CD14-positive monocyte (primary cell): ENCODE results near the gene CYP3A4. TPM values are rescaled to one million over a fixed set of nuclear protein-coding genes. Genes with fewer than 3 reads are reported as not detected.

ENCODE experiments used
- DNase-seq, 3 donors: peaks; one replicate each; pipeline ENCODE4 v3.0.0-alpha.2; 2011 to 2022
- H2AFZ ChIP-seq: 2 replicates; pipeline ENCODE4 v1.6.0; 2012; ENCODE audit warnings: mild to moderate bottlenecking, low read depth, low read length, inconsistent platforms; ENCODE audit not compliant: insufficient read depth, poor library complexity, severe bottlenecking
- H3K27ac ChIP-seq, 2 donors: 1 replicate in 1 of 2; 2 replicates in 1 of 2; pipeline ENCODE4 v1.5.1; 2012 to 2013; ENCODE audit warnings: low read length in 2 of 2, control low read depth in 1 of 2, inconsistent platforms in 1 of 2, low read depth in 1 of 2, mild to moderate bottlenecking in 1 of 2
- H3K27me3 ChIP-seq, 2 donors: one replicate each; pipeline versions ENCODE4 v1.6.0 to v1.6.1; 2011 to 2013; ENCODE audit warnings: low read length in 2 of 2; ENCODE audit not compliant: control insufficient read depth in 2 of 2, insufficient read depth in 2 of 2
- H3K36me3 ChIP-seq, 2 donors: replicated peaks in 1 of 2; 1 replicate in 1 of 2; 2 replicates in 1 of 2; pipeline versions ENCODE4 v1.5.1 to v1.6.1; 2012 to 2013; ENCODE audit warnings: low read length in 2 of 2, control low read depth in 1 of 2, inconsistent platforms in 1 of 2, mild to moderate bottlenecking in 1 of 2; ENCODE audit not compliant: insufficient read depth in 2 of 2, control insufficient read depth in 1 of 2
- H3K4me1 ChIP-seq, 2 donors: 1 replicate in 1 of 2; 2 replicates in 1 of 2; pipeline versions ENCODE4 v1.5.1 to v1.6.1; 2012 to 2013; ENCODE audit warnings: low read length in 2 of 2, control low read depth in 1 of 2, inconsistent platforms in 1 of 2, mild to moderate bottlenecking in 1 of 2, moderate library complexity in 1 of 2; ENCODE audit not compliant: insufficient read depth in 2 of 2, control insufficient read depth in 1 of 2
- H3K4me2 ChIP-seq: replicated peaks from 2 replicates; pipeline ENCODE3; 2012; ENCODE audit warnings: low read length, moderate library complexity, mild to moderate bottlenecking; ENCODE audit not compliant: poor library complexity, severe bottlenecking; ENCODE audit errors: extremely low read depth
- H3K4me3 ChIP-seq, 3 experiments: fragments of 200-600 bp in 1 of 3; sonication (generic) in 1 of 3; replicated peaks in 1 of 3; 1 replicate in 2 of 3; 2 replicates in 1 of 3; pipeline ENCODE4 v1.5.1; 2011 to 2013; ENCODE audit warnings: low read length in 3 of 3, mild to moderate bottlenecking in 3 of 3, control low read depth in 2 of 3, low read depth in 2 of 3, inconsistent platforms in 1 of 3, moderate library complexity in 1 of 3
- H3K79me2 ChIP-seq: 2 replicates; pipeline ENCODE4 v1.6.0; 2012; ENCODE audit warnings: mild to moderate bottlenecking, control low read depth, inconsistent platforms, low read length, moderate library complexity; ENCODE audit not compliant: insufficient read depth
- H3K9ac ChIP-seq: 2 replicates; pipeline ENCODE4 v1.6.0; 2017; ENCODE audit warnings: low read length, mild to moderate bottlenecking; ENCODE audit not compliant: insufficient read depth, poor library complexity, severe bottlenecking
- H3K9me3 ChIP-seq, 2 donors: replicated peaks in 1 of 2; 1 replicate in 1 of 2; 2 replicates in 1 of 2; pipeline versions ENCODE4 v1.5.1 to v1.6.1; 2012 to 2013; ENCODE audit warnings: low read length in 2 of 2, control low read depth in 1 of 2; ENCODE audit not compliant: control insufficient read depth in 1 of 2, insufficient read depth in 1 of 2
- H4K20me1 ChIP-seq: 2 replicates; pipeline ENCODE4 v1.6.0; 2012; ENCODE audit warnings: mild to moderate bottlenecking, low read length, control low read depth, moderate library complexity; ENCODE audit not compliant: insufficient read depth
- H3K27ac Mint-ChIP-seq, 7 donors: one replicate each; pipeline ENCODE4 v1.8.0; 2020; ENCODE audit warnings: mild to moderate bottlenecking in 7 of 7, mixed read lengths in 7 of 7, moderate library complexity in 6 of 7, inconsistent platforms in 2 of 7
- H3K27me3 Mint-ChIP-seq, 3 donors: one replicate each; pipeline ENCODE4 v1.8.0; 2021 to 2022; ENCODE audit warnings: low read depth in 3 of 3, mild to moderate bottlenecking in 3 of 3, mixed read lengths in 3 of 3, moderate library complexity in 3 of 3, inconsistent platforms in 1 of 3
- H3K36me3 Mint-ChIP-seq, 2 donors: one replicate each; pipeline ENCODE4 v1.8.0; 2020; ENCODE audit warnings: mixed read lengths in 2 of 2, inconsistent platforms in 1 of 2, mild to moderate bottlenecking in 1 of 2
- H3K4me1 Mint-ChIP-seq: one replicate; pipeline ENCODE4 v1.8.0; 2020; ENCODE audit warnings: mild to moderate bottlenecking, mixed read lengths
- H3K4me3 Mint-ChIP-seq, 2 donors: one replicate each; pipeline ENCODE4 v1.8.0; 2020; ENCODE audit warnings: mild to moderate bottlenecking in 2 of 2, mixed read lengths in 2 of 2, moderate library complexity in 1 of 2
- H3K9me3 Mint-ChIP-seq, 7 donors: one replicate each; pipeline ENCODE4 v1.8.0; 2020 to 2022; ENCODE audit warnings: mixed read lengths in 7 of 7, mild to moderate bottlenecking in 6 of 7, moderate library complexity in 6 of 7, inconsistent platforms in 2 of 7
- CTCF ChIP-seq: fragments of 200-600 bp; IDR thresholded peaks from one replicate; pipeline ENCODE4 v1.8.0; 2022; ENCODE audit warnings: antibody characterized with exemption, mild to moderate bottlenecking
- WGBS: methylation state at CpG from one replicate; pipeline ENCODE4 v1.1.5; 2013; ENCODE audit warnings: missing lambda C conversion rate; ENCODE audit not compliant: insufficient coverage; 5-methylcytosine and 5-hydroxymethylcytosine counted together
- intact Hi-C, 2 donors: fragments of 100-400 bp; cut with micrococcal nuclease; formaldehyde crosslinking; loops; one replicate each; pipeline versions ENCODE4 v1.15.0 to v1.15.1; 2023
- polyA plus RNA-seq, 3 donors: library from polyadenylated mRNA; depleted of rRNA in 1 of 3; unstranded in 2 of 3; stranded (reverse) in 1 of 3; fragments of 300-500 nt in 2 of 3; fragments of >200 nt in 1 of 3; fragmentation: Illumina TruSeq in 2 of 3; gene quantifications; 1 replicate in 2 of 3; 2 replicates in 1 of 3; pipeline ENCODE4 v1.2.3, GENCODE V29; 2012 to 2021

Gene CYP3A4
- polyA plus RNA-seq, 3 donors, result not detected

- WGBS, result 60% methylated on average over 1 of the region's 3 CpGs
- no peak overlapping the region for H3K9ac ChIP-seq
- no peak overlapping the region for H2AFZ ChIP-seq
- Mint-ChIP-seq H3K9me3 (peaks cover 0 to 3% (median 0%) of the 10 kb centered on the region in 7 donors), H3K4me1 (peaks cover 2% of the 10 kb centered on the region), H3K27me3 (peaks cover 0 to 3% (median 0%) of the 10 kb centered on the region in 3 donors), H3K27ac (no peak overlapping the region), H3K36me3 (no peaks in the 10 kb centered on the region), H3K4me3 (no peak overlapping the region)
- no peak overlapping the region for H3K27ac ChIP-seq
- H3K27me3 ChIP-seq, result no peaks in the 10 kb centered on the region
- no peak overlapping the region for H3K4me2 ChIP-seq
- TF ChIP-seq CTCF, result no peak
- H3K4me1 ChIP-seq, result no peaks in the 10 kb centered on the region
- H3K36me3 ChIP-seq, result no peaks in the 10 kb centered on the region
- H3K9me3 ChIP-seq, result no peaks in the 10 kb centered on the region
- H4K20me1 ChIP-seq, result no peaks in the 10 kb centered on the region
- no peaks in the 10 kb centered on the region for H3K79me2 ChIP-seq
- intact Hi-C loops, result no loop called here
- no peak for DNase-seq
- H3K4me3 ChIP-seq, result no peak overlapping the region
Measured at GRCh38 chr7:99733003-99733402, 51.0 kb downstream of the CYP3A4 start.

GRCh38 chr7:99731638-99732374 lies 52.2 kb downstream of the CYP3A4 start:
- H2AFZ ChIP-seq, result no peak overlapping the region
- no peak overlapping the region for H3K4me2 ChIP-seq
- no peaks in the 10 kb centered on the region for H3K4me1 ChIP-seq
- H3K79me2 ChIP-seq, result no peaks in the 10 kb centered on the region
- H3K4me3 Mint-ChIP-seq, result no peak overlapping the region
- no peak overlapping the region for H3K27ac Mint-ChIP-seq
- no peaks in the 10 kb centered on the region for H3K36me3 ChIP-seq
- no peaks in the 10 kb centered on the region for H3K36me3 Mint-ChIP-seq
- no peak for DNase-seq
- H3K9ac ChIP-seq, result no peak overlapping the region
- peaks cover 2% of the 10 kb centered on the region for H3K4me1 Mint-ChIP-seq
- no peaks in the 10 kb centered on the region for H4K20me1 ChIP-seq
- peaks cover 0 to 3% (median 0%) of the 10 kb centered on the region in 3 donors for H3K27me3 Mint-ChIP-seq
- no peak overlapping the region for H3K27ac ChIP-seq
- no CpG with 5 or more reads among the region's 4 CpGs for WGBS
- no peak overlapping the region for H3K4me3 ChIP-seq
- TF ChIP-seq CTCF, result no peak
- H3K9me3 ChIP-seq, result no peaks in the 10 kb centered on the region
- intact Hi-C loops, result no loop called here
- no peaks in the 10 kb centered on the region for H3K27me3 ChIP-seq
- peaks cover 0 to 3% (median 0%) of the 10 kb centered on the region in 7 donors for H3K9me3 Mint-ChIP-seq
